ENCODE measurements around the gene YWHAH.

DNA sequence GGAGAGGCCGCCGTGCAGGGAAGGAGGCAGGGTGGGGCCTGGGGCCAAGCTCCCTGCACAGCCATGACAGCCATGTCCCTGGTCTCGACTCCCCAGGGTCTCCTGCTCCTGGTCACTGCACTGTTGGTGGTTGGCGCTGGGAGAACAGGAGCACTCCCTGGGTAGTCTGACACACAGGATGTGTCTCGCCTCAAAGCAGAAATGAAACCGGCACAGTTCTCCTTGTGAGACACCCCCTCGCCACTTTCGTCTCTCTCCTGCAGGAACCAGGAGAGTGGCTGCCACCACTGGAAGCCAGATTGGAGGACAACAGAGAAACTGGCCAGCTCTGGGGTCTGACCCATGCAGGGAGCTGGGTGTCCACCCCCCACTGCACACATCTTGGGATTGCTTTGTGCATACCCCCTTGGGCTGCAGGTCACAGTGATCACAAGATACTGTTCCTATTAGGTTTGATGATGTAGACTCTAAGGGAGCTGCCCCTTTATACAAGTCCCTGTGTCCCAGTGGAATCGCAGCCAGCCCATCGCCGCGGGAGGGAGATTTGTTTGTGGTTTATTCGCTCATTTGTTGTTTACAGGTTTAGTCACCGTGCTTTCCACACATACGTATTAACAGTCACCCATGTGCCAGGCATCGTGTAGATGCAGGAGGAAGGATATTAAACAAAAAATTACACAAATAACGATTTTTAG is 27.0 kb upstream of the YWHAH start:
- TF ChIP-seq MXI1 (IDR thresholded peaks at IDR 0.05; ENCODE audit: borderline replicate concordance, low read depth, low read length) (no peak), POLR2A (IDR thresholded peaks at IDR 0.05; ENCODE audit: low read depth, low read length) (no peak), USF2 (IDR thresholded peaks at IDR 0.05; ENCODE audit: low read depth, low read length) (no peak)
- TF ChIP-seq, protein P1, sequence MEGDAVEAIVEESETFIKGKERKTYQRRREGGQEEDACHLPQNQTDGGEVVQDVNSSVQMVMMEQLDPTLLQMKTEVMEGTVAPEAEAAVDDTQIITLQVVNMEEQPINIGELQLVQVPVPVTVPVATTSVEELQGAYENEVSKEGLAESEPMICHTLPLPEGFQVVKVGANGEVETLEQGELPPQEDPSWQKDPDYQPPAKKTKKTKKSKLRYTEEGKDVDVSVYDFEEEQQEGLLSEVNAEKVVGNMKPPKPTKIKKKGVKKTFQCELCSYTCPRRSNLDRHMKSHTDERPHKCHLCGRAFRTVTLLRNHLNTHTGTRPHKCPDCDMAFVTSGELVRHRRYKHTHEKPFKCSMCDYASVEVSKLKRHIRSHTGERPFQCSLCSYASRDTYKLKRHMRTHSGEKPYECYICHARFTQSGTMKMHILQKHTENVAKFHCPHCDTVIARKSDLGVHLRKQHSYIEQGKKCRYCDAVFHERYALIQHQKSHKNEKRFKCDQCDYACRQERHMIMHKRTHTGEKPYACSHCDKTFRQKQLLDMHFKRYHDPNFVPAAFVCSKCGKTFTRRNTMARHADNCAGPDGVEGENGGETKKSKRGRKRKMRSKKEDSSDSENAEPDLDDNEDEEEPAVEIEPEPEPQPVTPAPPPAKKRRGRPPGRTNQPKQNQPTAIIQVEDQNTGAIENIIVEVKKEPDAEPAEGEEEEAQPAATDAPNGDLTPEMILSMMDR (conservative IDR thresholded peaks at IDR 0.05; ENCODE audit: low read depth, low read length), result no peak
